ENCODE results near the gene ENO1.
A peak's percentile ranks its signal among the peaks of the same experiment; 100 is the strongest.
"Not testable (repeated sequence)": the region's sequence is repeated elsewhere in the genome, so short reads cannot be mapped to it uniquely, and the experiment has no call there.

The ENO1 gene

DNA sequence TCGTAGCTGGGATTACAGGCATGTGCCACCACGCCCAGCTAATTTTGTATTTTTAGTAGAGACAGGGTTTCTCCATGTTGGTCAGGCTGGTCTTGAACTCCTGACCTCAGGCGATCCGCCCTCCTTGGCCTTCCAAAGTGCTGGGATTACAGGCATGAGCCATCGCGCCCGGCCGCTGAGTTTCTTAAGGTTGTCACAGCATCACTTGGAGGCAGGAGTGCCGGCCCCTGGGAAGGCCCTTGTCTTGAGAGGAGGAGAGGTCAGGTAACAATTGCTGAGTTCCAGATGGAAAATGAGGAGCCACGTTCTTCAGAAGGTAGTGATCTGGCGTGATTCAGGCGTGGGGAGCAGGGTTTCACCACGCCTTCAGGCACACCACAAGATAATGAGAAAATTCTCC, 5.6 kb upstream of the ENO1 start:
- H3K36me3 Mint-ChIP-seq (ENCODE audit: low read depth); H3K27ac Mint-ChIP-seq; H3K4me3 Mint-ChIP-seq; H3K9me3 Mint-ChIP-seq; H3K27me3 Mint-ChIP-seq; DNase-seq: not testable (repeated sequence)
- peaks cover 17% of the 10 kb centered on the region for H3K4me1 Mint-ChIP-seq (ENCODE audit: low read depth)

DNA sequence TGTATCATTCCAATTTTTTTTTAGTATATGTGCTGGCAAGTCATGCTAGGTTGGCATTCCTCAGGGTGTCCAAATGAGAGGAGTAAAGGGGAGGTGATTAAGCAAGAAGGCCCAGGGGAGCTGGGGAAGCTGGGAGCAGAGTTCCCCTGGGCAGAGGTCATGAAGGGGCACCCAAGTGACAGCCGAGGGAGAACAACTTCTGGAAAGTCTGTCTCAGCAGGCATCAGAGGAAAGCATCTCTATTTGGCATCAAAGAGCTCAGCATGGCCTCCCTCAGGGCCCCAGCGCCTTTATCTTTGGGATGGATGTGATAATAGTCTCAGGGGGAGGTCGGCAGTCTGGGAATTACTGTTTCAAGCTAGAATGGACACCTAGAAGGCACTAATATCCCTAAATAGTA, 5.0 kb upstream of the ENO1 start:
- Mint-ChIP-seq H3K27ac (no peak overlapping the region), H3K4me1 (ENCODE audit: low read depth) (peaks cover 17% of the 10 kb centered on the region), H3K9me3 (no peaks in the 10 kb centered on the region)

DNA sequence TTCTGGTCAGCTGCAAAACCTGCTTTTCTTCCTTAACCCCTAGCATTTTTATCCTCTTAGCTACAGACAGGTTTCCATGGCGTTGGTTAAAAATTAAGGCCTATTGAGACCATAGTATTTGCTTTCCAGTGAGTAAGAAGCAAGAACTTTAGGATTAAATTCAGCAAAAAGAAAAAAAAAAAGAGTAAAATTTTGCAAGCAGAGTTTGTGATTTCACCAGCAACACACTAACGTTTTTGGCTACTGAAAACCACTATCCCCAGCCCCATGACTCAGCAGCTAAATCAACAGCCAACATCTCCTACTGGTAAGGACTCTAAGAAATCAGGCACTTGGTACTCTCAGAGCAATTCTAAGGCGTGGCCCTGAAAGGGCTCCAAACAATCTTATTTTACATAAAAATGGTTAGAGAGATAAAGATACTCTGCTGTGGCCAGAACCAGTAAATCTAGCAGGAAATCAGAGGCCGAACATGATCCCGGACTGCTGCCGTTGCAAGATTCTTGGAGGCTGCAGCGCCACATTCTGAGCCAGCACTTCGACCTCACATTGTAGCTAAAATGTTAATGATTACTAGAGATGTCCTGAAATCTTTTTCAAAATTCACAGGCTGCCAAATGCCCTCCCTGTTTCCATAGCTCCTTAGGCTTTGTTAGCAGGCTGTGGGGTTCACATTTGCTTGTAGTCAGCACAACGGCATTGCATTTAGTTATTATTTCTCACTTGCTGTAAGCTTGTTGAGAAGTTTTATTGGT, 1.6 kb upstream of the ENO1 start:
- no peak for DNase-seq

More for the DNA sequence above, 5.0 kb upstream of the ENO1 start:
- Mint-ChIP-seq H3K27me3 (no peaks in the 10 kb centered on the region), H3K4me3 (no peak overlapping the region), H3K36me3 (ENCODE audit: low read depth) (peaks cover 10% of the 10 kb centered on the region)
- DNase-seq = no peak

DNA sequence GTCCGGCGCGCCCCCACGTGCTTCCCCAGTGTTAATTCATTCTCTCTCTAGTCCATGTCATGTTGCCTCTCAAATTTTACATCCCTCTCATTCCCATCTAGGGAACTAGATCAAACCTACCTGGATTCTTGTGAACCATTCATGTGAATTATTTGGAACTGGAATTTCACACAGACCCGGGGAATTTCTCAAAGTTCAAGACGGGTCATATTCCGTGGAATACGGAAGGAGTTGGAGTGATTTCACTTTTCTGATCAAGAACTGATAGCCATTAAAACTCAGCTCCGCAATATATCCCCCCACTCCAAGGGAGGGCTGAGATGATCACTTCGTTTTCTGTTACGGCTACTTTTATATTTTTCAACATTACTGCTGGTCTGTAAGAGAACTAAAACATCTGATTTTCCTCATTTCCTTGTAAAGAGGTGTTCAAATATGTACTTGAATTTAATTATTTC, 1.0 kb upstream of the ENO1 start:
- Mint-ChIP-seq H3K4me3 (peak overlapping the region; percentile 81), H3K4me1 (ENCODE audit: low read depth) (peaks cover 34% of the 10 kb centered on the region), H3K27ac (peak overlapping the region; percentile 98)

More for the DNA sequence above, 1.6 kb upstream of the ENO1 start:
- H3K27me3 Mint-ChIP-seq = no peaks in the 10 kb centered on the region
- H3K4me1 Mint-ChIP-seq (ENCODE audit: low read depth) = peaks cover 28% of the 10 kb centered on the region
- H3K9me3 Mint-ChIP-seq = no peaks in the 10 kb centered on the region
- peaks cover 42% of the 10 kb centered on the region for H3K36me3 Mint-ChIP-seq (ENCODE audit: low read depth)
- H3K27ac Mint-ChIP-seq = peak overlapping the region; percentile 98
- H3K4me3 Mint-ChIP-seq = peak overlapping the region; percentile 81

DNA sequence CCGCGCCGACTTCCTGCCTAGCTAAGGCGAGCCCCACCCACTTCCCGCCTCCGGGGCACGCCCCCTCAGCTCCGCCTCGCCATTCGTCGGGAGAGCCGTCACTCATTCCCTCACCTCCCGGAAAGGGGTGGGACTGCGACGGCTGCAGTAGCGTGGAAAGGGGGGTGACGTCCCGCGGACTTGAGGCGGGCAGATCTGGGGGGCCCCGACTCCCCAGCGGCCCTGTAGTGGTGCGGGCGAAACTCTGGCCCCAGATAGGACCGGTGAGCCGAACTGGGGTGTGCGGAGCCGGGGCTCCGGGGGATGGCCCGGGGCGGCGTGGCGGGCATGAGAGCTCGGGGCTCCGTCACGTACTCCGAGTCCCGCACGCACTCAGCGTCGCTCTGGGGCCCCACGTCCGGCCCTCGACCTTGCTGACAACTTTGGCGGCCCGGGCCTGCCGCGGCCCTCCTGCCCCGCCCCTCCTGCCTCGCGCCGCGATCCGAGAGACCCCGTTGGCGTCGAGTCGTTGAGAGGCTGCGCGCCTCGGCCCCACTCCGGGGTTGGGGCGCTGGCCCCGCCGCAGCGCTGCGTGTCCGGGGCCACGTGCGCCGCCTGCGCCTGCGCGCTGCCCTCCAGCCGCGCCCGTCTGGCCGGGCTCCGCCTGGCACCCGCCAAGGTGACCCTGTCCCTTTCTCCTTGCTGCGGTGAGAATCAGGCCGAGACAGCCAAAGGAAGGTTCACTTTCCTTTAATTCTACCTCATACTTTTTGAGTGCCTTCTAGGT, 395 bp upstream of the ENO1 start:
- H3K36me3 Mint-ChIP-seq (ENCODE audit: low read depth) = peaks cover 54% of the 10 kb centered on the region
- H3K27me3 Mint-ChIP-seq = no peaks in the 10 kb centered on the region
- DNase-seq = peak; percentile 100
- no peaks in the 10 kb centered on the region for H3K9me3 Mint-ChIP-seq
- peaks cover 39% of the 10 kb centered on the region for H3K4me1 Mint-ChIP-seq (ENCODE audit: low read depth)
- H3K4me3 Mint-ChIP-seq = peak overlapping the region; percentile 97
- peak overlapping the region; percentile 100 for H3K27ac Mint-ChIP-seq

More for the DNA sequence above, 1.0 kb upstream of the ENO1 start:
- H3K9me3 Mint-ChIP-seq = no peaks in the 10 kb centered on the region
- DNase-seq = no peak
- no peaks in the 10 kb centered on the region for H3K27me3 Mint-ChIP-seq
- peaks cover 48% of the 10 kb centered on the region for H3K36me3 Mint-ChIP-seq (ENCODE audit: low read depth)

DNA sequence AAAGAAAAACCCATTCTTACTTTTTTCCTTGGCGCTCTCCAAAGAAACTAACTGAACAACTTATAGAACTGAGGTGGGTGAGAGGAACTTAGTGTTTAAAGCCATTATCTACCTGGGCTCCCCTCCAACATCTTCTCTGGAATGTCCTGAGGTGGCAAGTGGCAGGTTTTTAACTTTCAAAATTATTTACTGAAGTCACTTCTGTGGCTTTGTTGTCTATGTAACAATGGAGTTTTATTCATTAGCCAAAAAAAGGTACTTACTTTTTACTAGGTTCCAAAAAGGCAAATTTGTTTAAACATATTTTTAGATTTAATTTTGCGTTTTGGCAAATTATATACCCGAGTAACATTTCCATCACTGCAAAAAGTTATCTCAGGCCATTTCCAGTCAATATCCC, 2.4 kb downstream of the ENO1 start:
- H3K9me3 Mint-ChIP-seq = no peaks in the 10 kb centered on the region
- H3K4me1 Mint-ChIP-seq (ENCODE audit: low read depth) = peaks cover 67% of the 10 kb centered on the region
- no peak for DNase-seq
- H3K36me3 Mint-ChIP-seq (ENCODE audit: low read depth) = peaks cover 82% of the 10 kb centered on the region
- H3K27ac Mint-ChIP-seq = peak overlapping the region; percentile 100
- H3K27me3 Mint-ChIP-seq = no peaks in the 10 kb centered on the region
- H3K4me3 Mint-ChIP-seq = peak overlapping the region; percentile 97

DNA sequence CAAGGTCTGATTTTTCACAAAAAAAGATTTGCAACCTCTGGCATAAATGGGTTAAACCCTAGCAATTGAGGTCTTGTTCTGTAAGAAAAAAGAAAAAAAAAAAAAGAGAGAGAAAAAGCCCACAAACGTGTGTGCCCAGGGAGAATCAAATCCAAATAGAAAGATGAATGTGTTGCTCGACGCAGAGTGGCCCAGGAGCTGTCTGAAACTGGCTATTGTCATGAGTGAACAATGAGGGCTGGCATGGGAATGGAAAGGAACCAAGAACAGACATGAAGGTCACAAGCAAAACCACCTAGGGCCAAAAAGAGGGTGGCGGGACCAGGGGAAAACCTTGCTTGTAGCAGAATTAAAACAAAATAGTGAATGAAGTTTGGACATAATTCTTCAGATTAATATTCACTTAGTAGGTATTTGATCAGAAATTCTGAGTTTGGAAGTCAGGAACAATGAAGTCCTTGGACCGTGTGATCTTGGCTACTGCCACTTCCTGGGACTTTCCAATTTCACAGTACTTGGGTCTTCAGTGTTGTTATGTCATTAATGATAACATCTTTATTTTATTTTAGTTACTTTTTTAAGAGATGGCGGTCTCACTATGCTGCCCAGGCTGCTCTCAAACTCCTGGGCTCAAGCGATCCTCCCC, 3.1 kb downstream of the ENO1 start:
- no peak for DNase-seq
- Mint-ChIP-seq H3K27me3 (no peaks in the 10 kb centered on the region), H3K36me3 (ENCODE audit: low read depth) (peaks cover 90% of the 10 kb centered on the region), H3K27ac (peak overlapping the region; percentile 100), H3K4me3 (peak overlapping the region; percentile 97), H3K9me3 (no peaks in the 10 kb centered on the region), H3K4me1 (ENCODE audit: low read depth) (peaks cover 69% of the 10 kb centered on the region)

DNA sequence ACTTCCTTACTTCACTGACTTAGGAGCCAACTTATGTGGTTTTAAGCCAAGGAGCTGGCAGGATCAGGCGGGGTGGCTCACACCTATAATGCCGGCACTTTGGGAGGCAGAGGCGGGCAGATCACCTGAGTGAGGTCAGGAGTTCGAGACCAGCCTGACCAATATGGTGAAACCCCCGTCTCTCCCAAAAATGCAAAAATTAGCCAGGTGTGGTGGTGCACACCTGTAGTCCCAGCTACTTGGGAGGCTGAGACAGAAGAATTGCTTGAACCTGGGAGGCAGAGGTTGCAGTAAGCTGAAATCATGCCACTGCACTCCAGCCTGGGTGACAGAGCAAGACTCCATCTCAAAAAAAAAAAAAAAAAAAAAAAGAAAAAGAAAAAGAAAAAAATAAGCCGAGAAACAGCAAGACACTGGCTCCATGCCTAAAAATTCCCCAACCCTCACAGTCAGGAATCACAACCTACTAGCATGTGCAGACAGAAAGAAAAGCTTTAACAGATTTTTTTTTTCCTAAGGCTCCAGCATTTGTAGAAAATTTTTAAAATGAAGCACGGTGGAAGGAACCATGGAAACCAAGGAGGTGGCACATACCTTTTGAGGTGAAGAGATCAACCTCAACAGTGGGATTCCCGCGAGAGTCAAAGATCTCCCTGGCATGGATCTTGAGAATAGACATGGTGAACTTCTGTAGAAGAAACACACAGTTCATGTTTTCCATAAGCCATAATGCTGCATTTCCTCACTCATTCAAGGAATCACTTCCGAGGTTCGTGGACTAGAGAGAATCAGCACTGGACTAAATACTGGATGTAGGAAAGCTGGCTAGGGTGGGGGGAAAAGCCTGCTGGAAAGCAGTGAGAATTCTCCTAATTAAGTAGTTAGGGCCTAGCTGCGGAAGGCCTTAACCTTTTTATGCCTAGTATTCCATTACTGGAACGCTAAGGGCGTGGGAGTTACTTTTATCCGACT, 4.0 kb downstream of the ENO1 start:
- Mint-ChIP-seq H3K9me3 (no peaks in the 10 kb centered on the region), H3K36me3 (ENCODE audit: low read depth) (peaks cover 92% of the 10 kb centered on the region), H3K27ac (peak overlapping the region; percentile 100), H3K4me3 (peak overlapping the region; percentile 97), H3K4me1 (ENCODE audit: low read depth) (peaks cover 69% of the 10 kb centered on the region), H3K27me3 (no peaks in the 10 kb centered on the region)
- DNase-seq = no peak

DNA sequence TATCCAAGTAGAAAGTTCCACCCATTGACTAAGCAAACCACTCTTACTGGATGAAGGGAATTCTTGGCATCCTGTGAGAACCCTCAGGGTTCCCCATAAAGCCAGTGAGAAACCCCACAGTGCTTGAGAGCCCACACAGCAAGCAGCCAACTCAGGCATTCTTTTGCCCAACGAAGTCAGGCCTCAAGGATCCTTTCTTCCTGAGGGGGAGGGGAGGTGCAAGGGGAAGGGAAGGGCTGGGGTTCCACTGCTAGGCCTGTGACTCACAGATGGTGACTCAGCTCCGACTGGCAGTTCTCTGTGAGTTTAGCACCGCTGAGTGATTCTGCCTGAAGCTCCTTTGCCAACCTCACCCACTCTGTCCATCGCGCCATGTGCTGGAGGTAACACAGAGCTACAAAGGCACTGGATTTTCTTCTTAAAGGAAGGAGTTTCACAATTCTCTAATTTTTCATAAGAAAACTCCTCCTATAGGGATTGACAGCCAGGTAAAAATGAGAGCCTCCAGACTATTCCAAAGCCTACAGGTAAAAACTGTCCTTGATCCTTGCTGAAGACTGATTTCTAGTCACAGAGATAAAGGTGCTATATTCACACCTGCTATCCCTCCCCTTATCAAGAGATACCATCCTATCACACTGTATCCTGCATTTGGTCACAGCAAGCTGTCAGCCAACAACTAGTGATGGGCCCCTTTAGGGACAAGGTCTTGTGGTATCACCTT, 4.8 kb downstream of the ENO1 start:
- no peaks in the 10 kb centered on the region for H3K9me3 Mint-ChIP-seq
- peak overlapping the region; percentile 97 for H3K4me3 Mint-ChIP-seq
- no peaks in the 10 kb centered on the region for H3K27me3 Mint-ChIP-seq
- peaks cover 98% of the 10 kb centered on the region for H3K36me3 Mint-ChIP-seq (ENCODE audit: low read depth)
- H3K4me1 Mint-ChIP-seq (ENCODE audit: low read depth) = peaks cover 72% of the 10 kb centered on the region
- DNase-seq = peak; percentile 82
- H3K27ac Mint-ChIP-seq = peak overlapping the region; percentile 100

DNA sequence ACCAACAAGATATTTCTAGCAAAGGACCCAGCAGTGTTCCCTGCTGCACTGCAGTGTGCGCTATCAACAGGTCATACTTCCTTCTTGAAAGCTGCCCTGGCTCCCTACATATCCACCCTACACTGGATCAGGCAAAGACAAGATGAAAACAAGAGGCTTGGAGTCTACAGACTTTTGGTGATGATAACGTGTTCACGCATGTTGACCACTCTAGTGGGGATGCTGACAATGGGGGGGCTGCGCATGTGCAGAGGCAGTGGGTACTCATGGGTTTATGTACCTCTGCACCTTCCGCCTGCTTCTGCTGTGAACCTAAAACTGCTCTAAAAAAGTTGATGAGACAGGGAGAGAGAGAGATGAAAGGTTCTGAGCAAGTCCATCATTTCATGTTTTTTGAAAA, 5.5 kb downstream of the ENO1 start:
- Mint-ChIP-seq H3K36me3 (ENCODE audit: low read depth) (peaks cover 99% of the 10 kb centered on the region), H3K27me3 (no peaks in the 10 kb centered on the region), H3K9me3 (no peaks in the 10 kb centered on the region), H3K4me3 (peak overlapping the region; percentile 97), H3K4me1 (ENCODE audit: low read depth) (peaks cover 76% of the 10 kb centered on the region), H3K27ac (peak overlapping the region; percentile 100)
- no peak for DNase-seq

DNA sequence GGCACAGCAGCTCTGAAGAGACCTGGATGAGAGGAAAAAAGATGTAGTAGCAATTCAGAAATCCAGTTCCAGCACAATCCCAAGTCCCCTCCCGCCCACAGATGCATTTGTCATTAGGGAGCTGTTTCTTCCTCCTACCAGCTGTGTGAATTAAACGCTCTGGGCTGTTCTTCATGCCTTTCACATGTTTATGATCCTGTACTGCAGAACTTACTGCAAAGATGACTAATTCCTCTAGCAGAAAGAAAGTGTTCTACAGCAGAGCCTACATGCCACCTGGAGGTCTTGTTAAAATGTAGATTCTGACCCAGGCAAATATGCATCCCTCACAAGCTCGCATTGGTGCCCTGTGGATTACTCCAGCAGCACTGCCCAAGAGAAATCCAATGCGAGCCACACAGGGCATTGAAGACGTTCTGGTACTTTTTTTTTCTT, 6.5 kb downstream of the ENO1 start:
- H3K4me1 Mint-ChIP-seq (ENCODE audit: low read depth) = peaks cover 85% of the 10 kb centered on the region
- peak overlapping the region; percentile 97 for H3K4me3 Mint-ChIP-seq

DNA sequence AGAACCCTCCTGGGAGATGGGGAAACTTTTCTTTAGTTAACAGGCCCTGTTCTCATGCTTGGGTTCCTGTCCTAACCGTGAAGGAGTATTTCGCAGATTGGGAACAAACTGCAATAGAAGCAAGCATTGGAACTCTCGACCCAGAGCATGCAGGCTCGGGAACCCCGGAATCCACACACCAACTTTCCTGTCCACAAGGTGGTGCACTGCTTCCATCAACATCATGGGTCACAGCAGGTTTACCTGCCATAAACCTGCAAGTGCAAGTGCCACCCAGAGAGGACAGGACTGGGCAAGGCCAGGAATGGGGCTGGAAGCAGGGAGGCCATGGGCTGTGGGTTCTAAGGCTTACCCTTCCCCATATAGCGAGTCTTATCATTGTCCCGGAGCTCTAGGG, 6.9 kb downstream of the ENO1 start:
- Mint-ChIP-seq H3K27ac (peak overlapping the region; percentile 100), H3K4me3 (peak overlapping the region; percentile 97)

More for the DNA sequence above, 6.5 kb downstream of the ENO1 start:
- Mint-ChIP-seq H3K9me3 (no peaks in the 10 kb centered on the region), H3K27me3 (no peaks in the 10 kb centered on the region), H3K36me3 (ENCODE audit: low read depth) (peaks cover 99% of the 10 kb centered on the region), H3K27ac (peak overlapping the region; percentile 100)
- DNase-seq = no peak

More for the DNA sequence above, 6.9 kb downstream of the ENO1 start:
- H3K27me3 Mint-ChIP-seq = no peaks in the 10 kb centered on the region
- peaks cover 99% of the 10 kb centered on the region for H3K36me3 Mint-ChIP-seq (ENCODE audit: low read depth)
- no peak for DNase-seq
- H3K9me3 Mint-ChIP-seq = no peaks in the 10 kb centered on the region
- H3K4me1 Mint-ChIP-seq (ENCODE audit: low read depth) = peaks cover 90% of the 10 kb centered on the region

Measured in activated T-cell treated with anti-CD3 and anti-CD28 coated beads, Interleukin-2, amount 50 U/mL, for 24 hours (primary cell).